GM04503 (cell line): Measurements from ENCODE around the gene CCDC90B.
A peak's percentile ranks its signal among the peaks of the same experiment; 100 is the strongest.
"Not testable (repeated sequence)": the region's sequence is repeated elsewhere in the genome, so short reads cannot be mapped to it uniquely, and the experiment has no call there.

Experiments
- DNase-seq: peaks from one replicate; pipeline ENCODE4 v3.0.0-alpha.2; 2012; ENCODE audit warnings: low read depth

CCDC90B gene

DNA sequence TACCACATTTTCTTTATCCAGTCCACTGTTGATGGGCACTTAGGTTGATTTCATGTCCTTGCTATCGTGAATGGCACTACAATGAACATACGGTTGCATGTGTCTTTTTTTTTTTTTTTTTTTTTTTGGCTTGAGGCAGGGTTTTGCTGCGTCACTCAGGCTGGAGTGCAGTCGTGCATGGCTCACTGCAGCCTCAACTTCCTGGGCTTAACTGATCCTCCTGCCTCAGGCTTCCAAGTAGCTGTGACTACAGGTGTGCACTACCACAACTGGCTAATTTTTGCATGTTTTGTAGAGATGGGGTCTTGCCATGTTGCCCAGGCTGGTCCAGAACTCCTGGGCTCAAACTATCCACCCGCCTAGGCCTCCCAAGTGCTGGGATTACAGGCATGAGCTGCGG, 1.5 kb upstream of the CCDC90B start:
- no peak for DNase-seq

DNA sequence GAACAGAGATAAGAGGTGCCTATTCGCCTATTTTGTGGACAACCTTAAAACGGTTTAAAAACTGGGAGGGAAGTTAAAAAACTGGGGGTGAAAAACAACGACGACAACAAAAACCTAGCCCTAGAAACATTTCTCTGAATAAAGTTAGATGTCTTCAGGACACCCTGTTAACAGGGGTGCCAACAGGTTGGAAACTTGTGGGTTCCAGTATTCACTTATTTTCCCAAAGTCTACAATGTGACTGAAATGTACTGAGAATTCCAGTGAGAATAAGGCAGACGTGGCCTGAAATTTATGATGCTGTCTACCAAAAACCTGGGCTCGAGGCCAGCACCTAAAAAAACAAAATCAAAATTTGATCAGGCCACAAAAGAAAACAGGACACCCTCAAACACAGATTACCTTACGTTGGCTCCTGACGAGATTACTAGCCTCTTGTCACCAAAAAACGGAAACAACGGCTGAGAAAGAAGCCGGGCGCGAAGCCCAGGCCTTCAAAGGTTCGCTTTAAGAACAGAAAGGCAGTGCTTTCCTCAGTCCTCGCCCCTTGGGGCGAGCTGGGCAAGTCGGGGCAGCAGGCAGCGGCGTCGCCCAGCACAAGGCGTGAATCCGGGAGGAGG, 906 bp downstream of the CCDC90B start:
- no peak for DNase-seq

DNA sequence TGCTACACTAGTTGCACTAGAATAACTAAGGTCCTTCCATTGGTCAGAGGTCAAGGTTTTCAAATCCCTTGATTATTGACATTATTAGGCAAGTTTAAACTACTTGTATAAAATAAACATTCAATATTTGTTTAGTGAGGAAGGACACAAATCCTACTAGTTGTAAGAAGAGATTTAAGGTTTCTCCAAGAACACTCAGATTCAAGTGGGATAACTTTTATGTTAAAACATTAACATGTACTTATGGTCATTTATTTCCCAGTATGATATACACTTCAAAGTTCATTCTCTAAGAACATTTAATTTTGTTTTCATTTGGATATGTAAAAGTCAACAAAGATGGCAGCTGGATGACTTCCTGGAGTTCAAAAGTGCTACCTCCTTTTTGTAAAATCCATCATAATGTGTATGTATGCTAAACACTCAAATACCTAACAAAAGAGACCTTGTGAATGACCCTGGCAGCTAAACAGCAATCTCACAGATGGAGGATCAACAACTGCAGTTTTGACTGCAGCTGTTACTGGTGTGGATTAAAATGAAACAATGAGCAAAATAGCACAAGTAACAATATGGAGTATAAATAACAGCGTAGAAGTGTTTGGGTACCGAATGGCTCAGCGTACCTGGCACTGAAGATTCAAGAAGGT, 1.5 kb downstream of the CCDC90B start:
- no peak for DNase-seq

DNA sequence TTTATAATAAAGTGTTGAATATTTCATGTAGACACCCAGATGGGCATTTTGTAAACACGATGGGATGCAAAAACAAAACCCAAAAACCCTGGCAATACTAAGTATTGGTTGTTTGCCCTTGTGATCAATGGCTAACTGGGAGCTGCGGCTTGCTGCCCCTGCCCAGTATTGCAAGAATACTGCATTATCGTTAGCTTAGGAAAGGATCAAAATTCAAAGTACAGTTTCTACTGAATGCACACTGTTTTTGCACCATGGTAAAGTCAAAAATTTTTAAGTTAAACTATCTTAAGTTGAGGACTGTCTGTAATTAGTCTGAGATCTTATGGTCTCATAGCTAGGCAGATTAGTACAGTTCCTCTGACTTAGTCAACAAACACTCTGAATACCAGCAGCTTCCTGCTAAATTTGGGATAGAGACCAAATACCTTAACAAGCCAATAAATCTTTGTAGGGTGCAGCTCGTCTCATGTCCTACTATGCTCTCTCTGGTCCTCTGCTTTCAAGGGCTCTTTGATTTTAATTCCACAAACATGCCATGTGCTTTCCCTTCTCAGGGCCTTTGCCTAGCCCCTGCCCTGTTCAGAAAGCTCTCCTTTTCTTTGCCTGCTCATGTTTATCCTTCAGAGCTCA, 4.0 kb downstream of the CCDC90B start:
- no peak for DNase-seq

DNA sequence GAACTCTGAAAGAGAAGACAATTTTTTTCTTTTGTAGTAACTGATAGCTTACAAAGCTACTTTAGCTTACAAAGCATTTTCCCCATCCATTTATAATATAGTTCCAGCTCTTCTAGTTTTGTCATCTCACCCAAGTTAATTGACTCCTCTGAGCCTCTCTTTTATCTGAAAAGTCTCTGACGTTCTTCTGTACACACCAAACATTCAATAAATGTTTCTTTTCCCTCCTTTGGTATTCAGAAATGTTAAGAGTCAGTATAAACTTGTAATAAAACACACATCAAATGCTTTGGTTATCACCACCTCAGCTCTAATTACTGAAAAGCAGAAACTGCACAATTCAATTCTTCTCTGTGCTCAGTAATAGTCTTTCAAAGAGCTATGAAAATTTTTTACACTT, 5.9 kb downstream of the CCDC90B start:
- DNase-seq: peak; percentile 44

DNA sequence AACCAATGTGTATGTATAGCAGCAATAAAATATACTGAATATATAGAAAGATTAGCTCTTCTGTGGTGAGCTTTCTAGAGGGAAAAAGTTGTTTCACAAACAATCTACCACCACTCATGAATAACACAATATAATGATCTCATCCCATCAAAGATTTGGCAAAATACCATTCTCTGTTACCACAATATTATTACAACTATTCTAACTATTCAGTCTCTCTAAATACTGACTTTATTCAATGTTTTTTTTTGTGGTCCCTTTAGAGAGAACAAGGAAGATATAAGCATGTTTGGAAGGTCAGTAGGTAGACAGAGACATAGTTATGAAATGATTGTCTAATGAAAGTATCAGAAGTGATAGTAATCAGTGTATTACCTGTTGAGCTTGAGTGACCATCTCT, 7.8 kb downstream of the CCDC90B start:
- DNase-seq: peak; percentile 51

DNA sequence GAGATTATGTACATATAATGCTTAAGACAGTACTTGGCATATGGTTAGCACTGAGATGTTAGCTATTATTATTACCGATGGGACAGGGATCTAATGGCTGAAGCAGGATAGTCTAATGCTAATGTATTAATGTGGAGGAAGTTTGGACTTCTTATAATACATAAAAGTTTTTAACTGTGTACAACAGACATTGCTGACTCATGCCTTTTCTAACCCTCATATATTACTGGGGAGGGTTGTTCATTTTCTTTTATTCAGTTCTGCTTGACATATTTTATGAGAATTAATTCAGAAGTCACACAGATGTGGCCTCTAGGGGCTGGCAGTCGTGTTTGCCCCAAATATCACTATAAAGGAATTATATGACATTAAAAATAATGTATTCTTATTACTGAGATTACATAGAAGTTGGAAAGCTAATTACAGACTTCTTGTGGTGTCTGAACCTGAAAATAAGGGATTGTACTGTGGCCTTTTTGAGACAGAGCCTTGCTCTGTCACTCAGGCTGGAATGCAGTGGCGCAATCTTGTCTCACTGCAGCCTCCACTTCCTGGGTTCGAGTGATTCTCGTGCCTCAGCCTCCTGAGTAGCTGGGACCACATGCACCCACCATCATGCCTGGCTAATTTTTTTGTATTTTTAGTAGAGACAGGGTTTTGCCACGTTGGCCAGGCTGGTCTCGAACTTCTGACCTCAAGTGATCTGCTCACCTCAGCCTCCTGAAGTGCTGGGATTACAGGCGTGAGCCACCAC, 10.1 kb downstream of the CCDC90B start:
- no peak for DNase-seq

DNA sequence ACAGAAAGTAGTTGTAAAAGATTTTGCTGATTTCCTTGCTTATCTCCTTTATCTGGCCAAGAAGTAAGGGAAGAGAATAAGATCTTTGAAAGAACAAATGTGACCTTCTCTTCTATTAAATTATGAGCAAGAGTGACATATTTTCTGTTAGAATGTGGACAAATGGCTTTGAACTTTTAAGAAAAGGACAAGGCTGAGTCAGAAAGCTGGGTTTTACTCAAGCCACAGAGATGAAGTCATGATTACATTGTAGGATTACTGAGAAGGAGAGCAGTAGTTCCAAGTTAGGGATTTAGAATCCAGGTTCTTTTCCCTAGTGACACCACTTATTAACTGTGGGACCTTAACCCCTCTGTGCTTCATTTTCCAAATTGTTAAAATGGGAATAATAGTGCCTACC, 13.5 kb downstream of the CCDC90B start:
- DNase-seq: peak; percentile 54

DNA sequence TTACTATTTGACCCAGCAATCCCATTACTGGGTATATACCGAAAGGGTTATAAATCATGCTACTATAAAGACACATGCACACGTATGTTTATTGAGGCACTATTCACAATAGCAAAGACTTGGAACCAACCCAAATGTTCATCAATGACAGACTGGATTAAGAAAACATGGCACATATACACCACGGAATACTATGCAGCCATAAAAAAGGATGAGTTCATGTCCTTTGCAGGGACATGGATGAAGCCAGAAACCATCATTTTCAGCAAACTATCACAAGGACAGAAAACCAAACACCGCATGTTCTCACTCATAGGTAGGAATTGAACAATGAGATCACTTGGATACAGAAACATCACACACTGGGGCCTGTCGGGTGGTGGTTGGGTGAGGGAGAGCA, 14.4 kb downstream of the CCDC90B start:
- not testable (repeated sequence) for DNase-seq

DNA sequence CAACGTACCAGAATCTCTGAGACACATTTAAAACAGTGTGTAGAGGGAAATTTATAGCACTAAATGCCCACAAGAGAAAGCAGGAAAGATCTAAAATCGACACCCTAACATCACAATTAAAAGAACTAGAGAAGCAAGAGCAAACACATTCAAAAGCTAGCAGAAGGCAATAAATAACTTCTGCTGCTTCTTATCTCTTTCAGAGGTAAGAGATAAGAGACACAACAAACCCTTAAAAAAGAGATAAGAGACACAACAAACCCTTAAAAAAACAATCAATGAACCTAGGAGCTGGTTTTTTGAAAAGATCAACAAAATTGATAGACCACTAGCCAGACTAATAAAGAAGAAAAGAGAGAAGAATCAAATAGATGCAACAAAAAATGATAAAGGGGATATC, 17.1 kb downstream of the CCDC90B start:
- DNase-seq: not testable (repeated sequence)

DNA sequence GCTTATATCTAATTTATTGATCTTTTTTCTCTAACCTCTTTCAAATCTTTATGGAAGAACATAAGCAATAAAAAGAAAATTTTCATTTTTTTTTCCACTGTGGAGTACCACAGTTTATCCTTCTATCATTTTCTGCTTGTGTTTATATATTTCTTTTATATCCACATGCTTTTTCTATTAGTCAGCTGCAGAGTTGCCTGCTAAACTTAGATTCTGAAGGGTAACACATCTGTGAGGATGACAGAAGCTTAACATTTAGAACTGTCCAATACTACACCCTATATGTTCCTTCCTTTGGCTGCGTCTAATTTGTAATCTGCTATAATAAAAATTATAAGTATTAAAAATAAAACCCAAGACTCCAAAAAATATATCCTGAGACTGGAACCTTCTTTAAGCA, 20.8 kb downstream of the CCDC90B start:
- DNase-seq: no peak

DNA sequence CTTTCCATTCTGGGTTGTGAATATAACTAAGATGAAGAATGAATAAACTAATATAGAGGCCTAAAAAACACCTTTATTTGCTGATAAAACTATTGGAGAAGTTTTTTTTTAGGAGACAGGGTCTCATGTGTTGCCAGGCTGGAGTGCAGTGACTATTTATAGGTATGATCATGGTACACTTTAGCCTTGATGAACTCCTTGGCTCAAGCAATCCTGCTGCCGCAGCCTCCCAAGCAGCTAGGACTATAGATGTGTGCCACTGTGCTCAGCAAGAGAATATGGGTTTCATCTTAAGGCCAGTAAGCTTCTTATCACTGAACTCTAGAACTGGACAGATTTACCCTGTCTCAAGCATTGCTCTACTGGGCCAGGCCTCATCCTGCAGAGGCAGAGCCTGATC, 26.6 kb downstream of the CCDC90B start:
- DNase-seq: no peak

DNA sequence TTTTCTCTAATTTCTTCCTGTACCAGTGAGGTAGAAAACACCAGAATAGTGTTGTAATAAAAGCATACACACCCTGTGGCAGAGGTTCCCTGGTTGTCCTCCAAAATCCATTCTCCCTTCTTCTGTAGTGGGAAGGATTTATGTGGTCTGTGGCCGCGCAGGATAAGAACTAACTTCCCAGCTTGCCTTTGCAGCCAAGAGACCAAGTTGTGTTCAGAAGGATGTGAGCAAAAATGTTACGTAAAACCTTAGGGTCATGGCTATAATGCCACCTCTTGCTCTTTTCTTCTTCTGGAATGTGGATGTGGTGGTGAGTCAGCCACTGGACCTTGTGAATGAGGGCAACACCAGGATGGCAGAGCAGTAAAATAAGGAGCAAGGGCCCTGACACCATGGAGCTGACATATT, 28.4 kb downstream of the CCDC90B start:
- DNase-seq: peak; percentile 78

DNA sequence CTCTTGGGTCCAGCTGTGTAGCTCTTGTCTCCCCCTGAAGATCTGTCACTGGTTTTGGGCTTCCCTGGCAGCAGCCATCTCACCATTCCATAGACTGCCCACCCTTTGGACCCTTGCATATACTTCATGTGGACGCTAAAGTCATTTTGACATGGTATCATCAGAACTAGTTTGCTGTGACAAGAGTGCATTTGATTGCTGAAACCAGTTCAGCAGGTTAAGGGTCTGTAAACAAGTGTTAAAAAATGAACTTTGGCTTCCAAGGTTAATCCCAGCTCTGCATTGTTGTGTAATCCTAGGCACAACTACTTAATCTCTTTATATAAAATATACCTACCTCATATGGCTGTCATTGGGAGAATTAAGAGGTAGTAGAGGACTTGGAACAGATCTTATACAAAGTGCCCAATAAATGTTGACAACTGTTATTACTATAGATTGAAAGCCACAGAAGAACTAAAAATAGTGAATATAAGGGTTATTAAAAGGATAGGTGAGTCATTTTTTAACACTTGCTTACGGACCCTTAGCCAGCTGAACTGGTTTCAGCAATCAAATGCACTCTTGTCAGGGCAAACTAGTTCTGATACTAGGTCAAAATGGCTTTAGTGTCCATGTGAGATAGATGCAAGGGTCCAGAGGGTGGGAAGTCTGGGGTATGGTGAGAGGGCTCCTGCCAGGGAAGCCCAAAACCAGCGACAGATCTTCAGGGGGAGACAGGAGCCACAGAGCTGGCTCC, 29.4 kb downstream of the CCDC90B start:
- DNase-seq: no peak

DNA sequence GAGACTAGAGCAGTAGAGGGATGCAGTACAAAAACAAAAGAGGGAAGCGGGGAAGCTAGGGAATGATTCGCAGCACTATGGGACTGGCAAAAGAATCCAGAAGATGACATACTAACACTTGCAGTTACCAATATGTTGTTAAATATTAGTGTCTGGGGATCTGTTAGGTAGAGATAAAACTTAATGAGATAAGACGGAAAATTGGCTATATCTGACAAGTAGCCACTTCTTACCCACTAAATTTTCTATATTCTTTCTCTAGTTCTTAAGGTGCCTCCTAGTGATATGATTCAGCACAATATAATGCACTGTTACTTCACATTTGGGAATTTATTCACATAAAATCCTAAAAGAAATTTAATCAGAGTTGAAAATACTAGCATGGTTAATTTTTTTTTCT, 30.8 kb downstream of the CCDC90B start:
- no peak for DNase-seq

DNA sequence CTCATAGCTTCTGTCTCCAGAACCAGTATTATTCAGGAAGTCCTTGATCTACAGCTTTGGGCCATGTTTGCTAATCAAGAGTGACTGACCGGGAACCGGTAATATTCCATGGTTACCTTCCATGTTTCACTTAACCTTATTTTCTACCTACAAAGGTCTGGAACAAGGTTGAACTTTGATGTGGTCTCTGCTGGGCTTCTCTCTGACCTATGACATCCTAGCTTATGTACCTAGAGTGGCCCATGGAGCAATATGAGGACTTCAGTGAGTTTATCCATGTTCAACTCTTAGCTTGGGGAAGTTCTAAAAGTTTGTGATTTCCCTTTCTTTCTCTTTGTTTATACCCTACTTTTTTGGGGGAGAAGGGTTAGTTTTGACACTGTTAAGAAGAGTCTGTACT, 33.2 kb downstream of the CCDC90B start:
- DNase-seq: no peak

DNA sequence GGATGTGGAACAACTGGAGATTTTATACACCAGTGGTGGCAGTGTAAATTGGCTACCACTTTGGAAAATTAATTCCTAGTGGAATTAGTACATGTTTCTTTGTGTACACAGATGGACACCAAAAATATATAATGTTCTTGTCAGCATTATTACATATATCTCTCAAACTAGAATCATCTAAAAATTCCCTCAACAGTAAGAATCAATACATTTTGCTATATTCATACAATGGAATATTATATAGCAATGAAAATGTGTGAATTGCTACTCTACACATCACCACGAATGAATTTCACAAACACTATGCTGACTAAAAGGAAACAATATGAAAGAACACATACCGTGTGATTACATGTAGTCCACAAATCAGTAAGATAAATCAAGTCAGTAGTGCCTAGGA, 33.9 kb downstream of the CCDC90B start:
- DNase-seq: no peak

DNA sequence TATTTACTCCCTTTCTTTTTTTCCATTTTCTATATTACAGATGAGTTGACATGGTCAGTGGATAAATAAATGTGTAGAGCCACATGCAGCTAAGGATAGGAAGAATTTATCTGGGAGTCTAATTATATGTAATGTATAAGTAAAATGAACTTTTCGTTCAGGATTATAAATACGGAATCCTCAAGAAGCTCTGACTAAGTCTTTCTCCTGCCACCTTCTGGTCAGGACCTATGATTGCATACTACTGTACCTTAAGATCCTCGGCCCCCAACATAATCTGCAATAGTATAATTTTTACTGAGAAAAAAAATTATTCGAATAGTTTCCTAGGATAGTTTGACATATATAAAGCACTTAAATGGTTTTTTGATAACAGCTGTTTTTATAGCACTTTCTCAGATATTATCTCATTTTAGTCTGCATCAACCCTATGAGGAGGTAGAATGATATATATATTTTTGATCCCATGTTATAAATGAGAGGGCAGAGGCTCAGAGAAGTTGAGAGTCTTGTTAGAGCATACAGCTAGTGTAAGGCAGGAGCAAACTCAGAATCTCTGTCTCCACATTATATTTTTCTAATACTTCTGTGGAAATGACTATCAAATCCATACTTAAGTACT, 36.1 kb downstream of the CCDC90B start:
- no peak for DNase-seq

DNA sequence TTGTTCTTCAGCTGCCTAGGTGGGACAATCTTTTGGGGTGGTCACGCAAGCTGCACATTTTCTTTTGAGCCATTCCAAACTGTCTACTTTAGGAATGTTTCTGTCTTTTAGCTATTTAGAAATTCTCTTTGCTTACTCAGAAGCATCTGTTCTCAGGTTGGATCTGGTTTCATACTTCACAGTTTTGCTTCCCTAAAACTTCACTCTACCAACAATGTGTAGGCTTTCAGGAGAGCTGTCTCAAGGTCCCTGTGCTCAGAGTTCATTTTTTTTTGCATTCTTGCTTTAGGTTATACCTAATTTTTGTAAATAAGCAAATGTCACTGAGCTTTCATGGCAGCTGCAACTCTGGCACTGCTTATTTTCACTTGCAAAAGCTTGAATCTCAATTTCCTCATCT, 36.7 kb downstream of the CCDC90B start:
- no peak for DNase-seq

DNA sequence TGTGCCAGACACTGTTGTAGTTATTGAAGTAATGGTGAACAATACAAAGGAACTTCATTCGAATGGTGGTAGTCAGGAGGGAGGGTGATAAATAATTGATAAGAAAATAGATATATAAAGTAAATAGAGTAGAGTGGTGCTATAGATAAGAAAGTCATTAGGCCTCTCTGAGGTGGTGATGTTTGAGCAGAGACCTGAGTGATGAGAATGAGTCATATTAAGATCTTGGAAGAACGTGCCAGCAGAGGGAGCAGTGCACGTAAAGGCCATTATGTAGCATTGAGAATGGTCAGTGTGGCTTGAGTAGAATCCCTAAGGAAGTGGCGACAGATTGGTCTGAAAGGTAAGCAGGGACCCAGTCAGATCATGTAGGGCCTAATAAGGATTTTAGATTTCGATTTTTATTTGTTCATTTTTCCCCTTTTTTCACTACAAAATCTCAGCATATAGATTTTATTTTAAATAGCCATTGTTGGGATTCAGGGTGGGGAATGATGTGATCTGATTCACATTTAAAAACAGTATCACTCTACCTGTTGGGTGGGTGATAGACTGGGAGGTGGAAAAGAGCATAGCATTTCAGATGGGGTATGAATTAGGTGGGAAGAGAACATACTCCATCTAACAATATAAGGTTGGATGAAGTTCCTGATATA, 44.7 kb downstream of the CCDC90B start:
- DNase-seq: peak; percentile 17

DNA sequence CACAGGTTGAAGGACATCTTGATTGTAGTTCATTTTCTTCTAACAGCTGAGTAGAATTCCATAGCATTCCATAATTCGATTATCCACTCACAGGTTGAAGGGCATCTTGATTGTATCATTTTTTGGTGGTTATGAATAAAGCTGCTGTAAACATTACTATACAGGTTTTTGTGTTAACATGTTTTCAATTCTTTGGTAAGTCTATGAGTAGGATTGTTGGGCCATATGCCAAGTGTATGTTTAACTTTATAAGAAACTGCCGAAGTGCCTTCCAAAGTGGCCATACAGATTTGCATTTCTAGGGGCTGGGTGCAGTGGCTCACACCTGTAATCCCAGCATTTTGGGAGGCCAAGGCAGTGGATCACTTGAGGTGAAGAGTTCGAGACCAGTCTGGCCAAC, 48.1 kb downstream of the CCDC90B start:
- no peak for DNase-seq
